Motor neuron (in vitro differentiated cells): ENCODE results near the gene CRCP. TPM values are rescaled to one million over a fixed set of nuclear protein-coding genes. Genes with fewer than 3 reads are reported as not detected.
"Not testable (repeated sequence)": the region's sequence is repeated elsewhere in the genome, so short reads cannot be mapped to it uniquely, and the experiment has no call there.

Experiments used
- ATAC-seq, 8 experiments: fragments of 200-7000 bp; cut with Tn5 transposase; replicated peaks in 6 of 8; 2 replicates each; pipeline ENCODE4 v1.8.0; 2021; ENCODE audit warnings: mild to moderate bottlenecking in 8 of 8, moderate library complexity in 8 of 8
- H3K27ac ChIP-seq, 2 donors: fragments of 250-450 bp; sonication (Bioruptor Pico); 2 replicates each; pipeline ENCODE4 v1.9.0; 2021; ENCODE audit warnings: antibody characterized with exemption in 2 of 2, mild to moderate bottlenecking in 2 of 2, moderate library complexity in 1 of 2
- H3K4me1 ChIP-seq, 2 donors: fragments of 250-450 bp; sonication (Bioruptor Pico); replicated peaks in 1 of 2; 2 replicates each; pipeline ENCODE4 v1.6.1; 2021; ENCODE audit warnings: antibody characterized with exemption in 2 of 2, mild to moderate bottlenecking in 2 of 2, moderate library complexity in 1 of 2
- H3K4me3 ChIP-seq, 5 donors: fragments of 250-450 bp; sonication (Bioruptor Pico); 2 replicates each; pipeline ENCODE4 v1.9.0; 2021; ENCODE audit warnings: antibody characterized with exemption in 5 of 5, mild to moderate bottlenecking in 5 of 5, moderate library complexity in 4 of 5
- WGBS, 10 experiments: fragments of 450-650 bp; shearing (Covaris generic); methylation state at CpG; one replicate each; pipeline ENCODE4 v1.0.0; 2022; 5-methylcytosine and 5-hydroxymethylcytosine counted together
- in situ Hi-C, 9 experiments: fragments of 400-800 bp; cut with MboI; loops; one replicate each; pipeline ENCODE4 v1.15.0; 2021; ENCODE audit warnings: low sequenced_read_pairs in 9 of 9, low pct_unique_long_range_greater_than_20kb in 2 of 9; ENCODE audit not compliant: unreplicated experiment in 9 of 9
- total RNA-seq, 8 experiments: library from RNA; unstranded; fragments of 300-600 nt; gene quantifications; 2 replicates each; pipeline versions ENCODE4 v1.2.3 to v1.2.4, GENCODE V29; 2022

CRCP gene
- 10 to 100 TPM; 16.3 to 34.0 (median 21.4) TPM for total RNA-seq

DNA sequence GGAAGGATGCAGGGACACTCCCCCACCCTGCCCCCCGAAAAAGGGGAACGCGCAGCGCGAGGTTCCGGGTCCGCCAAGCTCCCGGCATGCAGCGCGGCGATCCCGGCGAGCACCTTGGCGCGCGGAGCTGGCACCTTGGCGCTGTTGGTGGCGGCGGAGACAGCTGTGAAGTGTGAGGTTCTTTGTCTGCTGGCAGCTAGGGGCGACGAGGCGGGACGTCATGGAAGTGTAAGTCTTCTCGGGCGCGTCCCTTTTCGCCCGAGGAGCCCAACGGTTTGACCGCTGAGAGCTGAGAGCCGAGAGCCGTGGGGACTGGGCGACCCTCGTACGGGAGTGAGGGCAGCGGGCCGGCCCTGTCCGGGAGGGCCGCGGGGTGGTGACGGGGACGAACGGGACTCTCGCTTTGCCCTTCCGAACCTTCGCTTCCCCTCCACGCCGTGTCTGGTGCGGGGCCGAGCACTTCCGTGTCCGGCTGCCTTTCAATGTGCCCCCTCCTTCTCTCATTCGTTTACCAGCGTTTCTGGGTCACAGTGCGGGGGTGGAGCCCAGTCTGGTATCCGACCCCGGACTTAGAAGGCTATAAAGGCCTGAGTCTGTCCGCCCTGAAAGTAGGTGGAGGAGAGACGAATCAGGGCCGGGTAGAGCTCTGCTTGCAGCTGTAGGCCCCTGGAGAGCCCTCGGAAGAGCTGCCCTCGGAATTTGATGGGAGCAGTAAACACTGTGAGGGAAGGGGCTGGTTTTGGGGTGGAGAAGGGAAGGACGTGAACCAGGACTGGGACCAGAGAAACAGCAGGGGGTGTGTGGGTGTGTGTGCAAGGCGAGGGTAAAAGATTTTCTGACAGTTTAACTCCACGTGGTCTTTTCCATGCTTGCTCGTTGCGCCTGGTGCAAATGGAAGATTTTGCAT lies at the start of gene CRCP:
TSS of gene CRCP (plus strand) at position 105 of the 907 bp plus-strand sequence. CDS start at position 221, 116 bp downstream.
- Histone ChIP-seq H3K27ac (peak within 1 kb of the TSS; percentile 78 to 79), H3K4me3 (peak within 1 kb of the TSS; percentile 61 to 75 (median 66)), H3K4me1 (peaks cover 11 to 13% of the 10 kb centered on the region in 2 donors)
- in situ Hi-C loops = no loop called here
- ATAC-seq = peak; percentile 85 to 93 (median 88)
- 0 to 2% (median 0%) methylated on average over 3 to 13 of the region's 67 CpGs; no CpG with 5 or more reads in 2 of the 10 experiments for WGBS, 10 experiments

DNA sequence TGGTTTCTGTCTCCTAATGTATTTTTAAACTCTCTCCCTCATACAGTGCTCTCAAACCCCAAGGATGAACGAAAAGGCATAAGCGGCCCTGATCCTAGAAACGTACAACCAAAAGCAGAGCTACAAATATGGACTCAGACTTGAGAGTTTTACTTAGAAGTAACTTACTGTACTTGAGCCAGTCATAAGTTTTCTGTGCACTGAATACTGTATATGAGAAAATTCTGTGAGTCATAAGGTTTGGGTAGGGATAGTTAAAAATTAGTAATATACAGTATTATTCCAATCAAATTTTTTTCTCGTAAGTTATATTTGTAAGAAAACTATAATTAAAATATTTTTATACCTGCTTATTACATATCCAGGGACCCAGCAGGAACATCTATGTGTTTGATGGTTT lies 44.9 kb upstream of the CRCP start:
- no peak for ATAC-seq
- WGBS, 10 experiments = 43 to 100% (median 87%) methylated on average over 1 to 4 of the region's 4 CpGs
- no peaks in the 10 kb centered on the region for H3K4me1 ChIP-seq
- in situ Hi-C loops = no loop called here
- H3K4me3 ChIP-seq = no peak overlapping the region
- no peak overlapping the region for H3K27ac ChIP-seq

DNA sequence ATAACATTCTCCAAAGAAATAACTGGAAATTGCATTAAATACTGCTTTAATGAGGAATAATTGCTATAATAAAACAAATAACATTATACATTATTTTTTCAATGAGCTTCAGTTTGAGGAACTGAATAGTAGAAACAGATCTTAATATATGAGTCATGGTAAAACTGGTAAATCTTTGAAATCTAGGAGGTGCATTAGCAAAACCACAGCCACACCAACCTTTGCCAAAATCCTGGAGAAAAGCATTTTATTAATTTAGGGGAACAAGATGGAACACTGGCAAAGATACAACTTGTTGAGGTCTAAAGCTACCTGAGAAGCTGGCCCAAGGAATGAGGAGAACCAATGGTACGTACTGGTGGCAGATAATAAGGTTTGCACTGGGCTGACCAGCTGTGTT lies 44.4 kb upstream of the CRCP start:
- no peak for ATAC-seq
- in situ Hi-C loops = no loop called here
- WGBS, 10 experiments = 50 to 100% (median 88%) methylated on average over 1 of the region's 1 CpG; no CpG with 5 or more reads in 4 of the 10 experiments
- no peak overlapping the region for H3K4me3 ChIP-seq
- H3K4me1 ChIP-seq = no peaks in the 10 kb centered on the region
- H3K27ac ChIP-seq = no peak overlapping the region

- H3K4me1 ChIP-seq, ATAC-seq, H3K27ac ChIP-seq, in situ Hi-C loops, H3K4me3 ChIP-seq: not testable (repeated sequence)
- WGBS, 10 experiments = 46 to 90% (median 67%) methylated on average over 1 to 5 of the region's 7 CpGs; no CpG with 5 or more reads in 4 of the 10 experiments
Measured at GRCh38 chr7:66072208-66072607, 42.4 kb upstream of the CRCP start.

- in situ Hi-C loops = no loop called here
- peak; percentile 97 to 99 (median 98) for ATAC-seq
- 0% methylated on average over 2 of the region's 67 CpGs; no CpG with 5 or more reads in 8 of the 10 experiments for WGBS, 10 experiments
Measured at GRCh38 chr7:66075590-66076461, 38.8 kb upstream of the CRCP start, which contains the start of gene ASL. ASL (plus strand) TSS chr7:66075819; CDS start chr7:66076082, 263 bp downstream.

DNA sequence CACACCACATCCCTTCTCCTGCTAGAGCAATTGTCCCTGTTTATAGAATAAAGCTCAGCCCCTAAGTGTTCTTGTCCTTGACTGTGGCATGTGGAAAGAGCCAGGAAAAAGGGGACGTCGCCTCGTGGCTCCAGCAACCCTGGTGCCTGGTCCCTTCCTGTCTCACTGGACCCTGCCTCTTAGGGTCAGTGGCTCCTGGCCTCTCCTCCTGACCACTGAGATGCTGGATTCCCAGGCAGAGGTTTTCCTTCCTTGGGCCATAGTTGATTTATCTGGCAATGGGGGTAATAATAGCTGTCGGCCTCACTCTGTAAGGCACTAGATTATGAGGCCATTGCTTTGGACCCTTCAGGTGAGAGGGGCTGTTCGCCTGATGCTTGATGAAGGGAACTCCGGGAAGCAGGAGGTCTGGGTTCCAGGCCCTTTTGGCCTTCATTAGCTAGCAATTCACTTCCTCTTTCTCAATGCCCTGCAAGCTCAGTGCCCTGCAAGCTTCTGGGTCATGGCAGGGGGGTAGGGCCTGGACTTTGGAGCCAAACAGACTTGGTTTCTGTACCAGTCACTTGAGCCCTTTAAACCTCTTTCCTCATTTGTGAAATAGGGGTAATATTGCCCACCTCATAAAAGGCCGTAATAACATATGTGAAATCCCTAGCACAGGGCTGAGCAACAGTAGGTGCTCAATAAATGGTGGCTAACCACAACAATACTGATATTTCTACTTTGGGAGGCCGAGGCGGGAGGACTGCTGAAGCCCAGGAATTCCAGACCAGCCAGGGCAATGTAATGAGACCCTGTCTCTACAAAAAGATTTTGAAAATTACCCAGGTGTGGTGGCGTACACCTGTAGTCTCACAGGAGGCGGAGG lies 38.0 kb upstream of the CRCP start:
- Histone ChIP-seq H3K4me1 (peaks cover 4% of the 10 kb centered on the region in 2 donors), H3K27ac (no peak overlapping the region), H3K4me3 (peak overlapping the region; percentile 58 to 97 (median 74))
- WGBS, 10 experiments = 20 to 100% (median 88%) methylated on average over 1 to 7 of the region's 11 CpGs; no CpG with 5 or more reads in 2 of the 10 experiments
- in situ Hi-C loops = no loop called here
- ATAC-seq = no peak

More at GRCh38 chr7:66075590-66076461, 38.8 kb upstream of the CRCP start, which contains the start of gene ASL:
- Histone ChIP-seq H3K27ac (peak within 1 kb of the TSS in 1 of 2 donors; percentile 47), H3K4me3 (peak within 1 kb of the TSS; percentile 58 to 97 (median 74)), H3K4me1 (peaks cover 4% of the 10 kb centered on the region in 2 donors)

GRCh38 chr7:66078067-66078466 lies 36.6 kb upstream of the CRCP start:
- in situ Hi-C loops = no loop called here
- H3K27ac ChIP-seq = no peak overlapping the region
- H3K4me3 ChIP-seq = no peak overlapping the region
- ATAC-seq = no peak
- whole genome bisulfite sequencing, 10 experiments = 73 to 100% (median 100%) methylated on average over 1 to 3 of the region's 5 CpGs; no CpG with 5 or more reads in 7 of the 10 experiments
- H3K4me1 ChIP-seq = peaks cover 4% of the 10 kb centered on the region in 2 donors

DNA sequence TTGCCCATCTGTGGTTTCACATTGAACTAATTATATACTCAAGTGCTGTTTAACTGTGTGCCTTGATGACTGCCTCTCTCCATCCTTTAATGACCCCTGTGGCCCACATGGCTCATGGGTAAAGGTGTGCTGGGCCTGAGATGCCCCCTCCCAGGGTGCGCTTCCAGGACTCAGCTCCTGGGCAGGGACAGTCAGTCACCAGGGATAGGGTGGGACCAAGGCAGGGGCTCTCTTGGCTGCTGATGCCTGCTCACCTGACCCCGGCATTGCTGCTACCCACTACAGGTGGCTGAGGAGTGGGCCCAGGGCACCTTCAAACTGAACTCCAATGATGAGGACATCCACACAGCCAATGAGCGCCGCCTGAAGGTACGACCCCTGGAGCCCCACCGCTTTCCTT lies 32.6 kb upstream of the CRCP start:
- H3K4me3 ChIP-seq = no peak overlapping the region
- H3K4me1 ChIP-seq = peaks cover 0 to 5% of the 10 kb centered on the region in 2 donors
- in situ Hi-C loops = no loop called here
- H3K27ac ChIP-seq = no peak overlapping the region
- 100% methylated on average over 1 to 2 of the region's 6 CpGs; no CpG with 5 or more reads in 7 of the 10 experiments for WGBS, 10 experiments
- no peak for ATAC-seq

- in situ Hi-C loops = no loop called here
- no peak for ATAC-seq
- Histone ChIP-seq H3K4me3 (no peak overlapping the region), H3K27ac (no peak overlapping the region), H3K4me1 (peaks cover 0 to 5% of the 10 kb centered on the region in 2 donors)
- WGBS, 10 experiments = 92 to 100% (median 93%) methylated on average over 2 to 4 of the region's 16 CpGs; no CpG with 5 or more reads in 5 of the 10 experiments
Measured at GRCh38 chr7:66082886-66083415, 31.7 kb upstream of the CRCP start.

DNA sequence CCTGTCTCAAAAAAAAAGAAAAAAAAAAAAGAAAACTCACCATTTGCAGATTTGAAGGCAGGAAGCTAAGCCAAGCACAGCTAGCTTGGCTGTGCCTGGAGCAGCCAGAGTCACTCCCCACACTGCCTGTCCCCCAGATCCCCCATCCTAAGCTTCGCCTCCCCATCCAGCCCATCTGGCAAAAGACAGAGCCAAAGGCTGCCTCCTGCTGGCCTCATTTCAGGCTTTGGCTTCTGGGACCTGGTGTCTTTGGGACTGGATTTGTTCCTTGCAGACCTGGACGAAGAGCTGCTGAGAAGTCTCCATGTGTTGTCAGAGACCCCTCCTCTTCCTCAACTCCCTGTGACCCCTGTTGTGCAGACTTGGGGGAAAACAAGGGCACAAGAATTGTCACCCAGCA lies 31.0 kb upstream of the CRCP start:
- Histone ChIP-seq H3K4me1 (peaks cover 0 to 5% of the 10 kb centered on the region in 2 donors), H3K4me3 (no peak overlapping the region), H3K27ac (no peak overlapping the region)
- WGBS, 10 experiments = 83 to 100% methylated on average over 1 of the region's 2 CpGs; no CpG with 5 or more reads in 8 of the 10 experiments
- ATAC-seq = no peak
- in situ Hi-C loops = no loop called here

GRCh38 chr7:66088861-66089838 lies 25.5 kb upstream of the CRCP start:
- H3K4me1 ChIP-seq = peaks cover 0 to 5% of the 10 kb centered on the region in 2 donors
- ATAC-seq = peak in 1 of 8 experiments; percentile 8
- no CpG with 5 or more reads among the region's 32 CpGs for WGBS, 10 experiments

More at GRCh38 chr7:66088861-66089838, 25.5 kb upstream of the CRCP start:
- in situ Hi-C loops = no loop called here
- Histone ChIP-seq H3K27ac (no peak overlapping the region), H3K4me3 (no peak overlapping the region)
